ENCODE results near the gene BGN.

BGN gene

DNA sequence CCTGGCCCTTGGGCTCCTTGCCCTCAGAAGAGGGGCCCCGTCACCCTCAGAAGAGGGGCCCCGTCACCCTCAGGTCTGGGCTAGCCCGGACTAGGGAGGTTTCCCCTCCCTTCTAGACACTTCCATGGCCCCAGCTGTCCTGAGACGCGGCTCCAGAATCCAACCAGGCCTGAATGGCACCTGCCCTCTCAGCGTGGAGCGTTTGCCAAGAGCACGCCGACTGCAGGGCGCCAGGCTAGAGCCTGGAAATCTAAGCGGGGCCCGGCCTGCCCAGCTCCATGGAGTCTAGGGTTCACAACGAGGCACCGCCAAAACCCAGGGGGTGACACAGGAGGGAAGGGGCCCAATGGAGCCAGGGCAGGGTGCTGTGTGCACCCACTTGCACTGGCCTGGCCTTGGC, 14.8 kb downstream of the BGN start:
- no peak for DNase-seq

DNA sequence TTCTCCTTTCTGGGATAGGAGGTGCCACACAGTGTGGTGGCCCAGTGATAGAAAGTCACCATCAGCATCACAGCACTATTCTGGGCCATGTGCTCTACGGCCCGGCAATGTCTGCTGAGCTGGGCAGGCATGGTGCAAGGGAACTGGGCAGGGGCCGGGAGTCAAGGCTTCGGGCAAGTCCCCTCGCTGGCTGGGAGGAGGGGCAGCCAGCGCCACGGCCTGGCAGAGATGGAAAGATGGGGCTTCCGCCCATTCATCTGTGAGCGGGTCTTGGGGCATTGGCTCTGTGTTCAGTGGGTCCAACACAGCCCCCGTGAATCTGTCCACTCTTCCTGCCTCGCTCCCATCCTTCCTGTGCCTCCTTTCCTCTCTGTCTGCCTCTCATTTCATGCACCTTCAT, 15.6 kb downstream of the BGN start:
- DNase-seq, result no peak

DNA sequence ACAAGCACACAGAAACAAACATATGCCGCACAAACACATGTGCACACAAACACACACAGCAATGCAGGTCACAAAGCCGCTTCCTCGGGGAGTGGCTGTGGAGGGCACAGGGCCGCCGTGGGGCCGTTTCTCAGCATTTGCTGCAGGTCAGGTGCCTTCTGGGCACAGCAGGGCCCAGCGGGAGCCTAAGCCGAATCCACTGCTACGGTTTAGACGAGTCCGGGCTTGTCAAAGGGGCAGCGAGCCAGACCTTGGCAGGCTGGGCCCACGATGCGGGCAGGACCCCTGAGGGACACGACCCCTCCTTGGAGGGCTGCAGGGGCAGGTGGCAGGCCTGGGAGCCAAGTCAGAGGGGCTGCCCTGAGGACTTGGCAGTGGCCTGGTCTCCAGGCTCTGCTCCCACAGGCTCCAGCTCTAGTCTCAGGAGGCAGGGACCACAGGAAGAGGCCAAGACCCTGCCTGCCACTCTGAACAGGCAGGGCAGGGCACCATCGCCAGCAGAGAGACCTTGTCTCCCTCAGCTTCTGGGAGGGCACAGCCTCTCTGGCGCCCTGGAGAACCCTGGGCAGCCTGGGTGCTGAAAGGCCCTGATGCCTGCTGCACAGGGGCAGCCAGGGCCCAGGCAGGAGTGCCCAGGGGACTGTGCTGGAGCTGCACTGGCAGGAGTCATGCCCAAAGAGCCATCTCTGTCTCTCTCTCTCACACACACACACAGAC, 17.2 kb downstream of the BGN start:
- DNase-seq, result no peak

DNA sequence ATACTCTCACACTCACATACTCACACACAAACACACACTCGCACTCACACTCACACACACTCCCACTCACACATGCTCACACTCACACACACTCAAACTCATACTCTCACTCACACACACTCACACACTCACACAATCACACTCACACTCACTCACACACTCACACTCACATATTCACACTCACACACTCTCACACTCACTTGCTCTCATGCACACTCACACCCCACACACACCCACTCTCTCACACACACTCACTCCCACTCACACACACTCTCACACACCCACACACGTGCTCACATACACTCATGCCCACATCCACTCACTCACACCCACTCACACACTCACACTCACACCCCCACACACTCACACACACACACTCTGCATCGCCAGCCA, 17.7 kb downstream of the BGN start:
- no peak for DNase-seq

DNA sequence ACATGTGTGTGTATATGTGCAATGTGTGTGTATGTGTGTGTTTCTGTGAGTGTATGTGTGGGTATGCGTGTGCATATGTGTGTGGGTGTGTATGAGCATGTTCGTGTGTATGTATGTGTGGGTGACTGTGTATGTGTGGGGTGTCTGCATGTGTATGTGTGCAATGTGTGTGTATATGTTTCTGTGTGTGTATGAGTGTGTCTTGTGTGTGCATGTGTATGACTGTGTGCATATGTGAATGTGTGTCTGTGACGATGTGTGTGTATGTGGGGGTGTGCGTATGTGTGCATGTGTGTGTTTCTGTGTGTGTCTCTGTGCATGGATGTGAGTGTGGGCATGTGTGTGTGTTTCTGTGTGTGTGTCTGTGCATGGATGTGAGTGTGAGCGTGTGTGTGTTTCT, 18.5 kb downstream of the BGN start:
- DNase-seq, result no peak

DNA sequence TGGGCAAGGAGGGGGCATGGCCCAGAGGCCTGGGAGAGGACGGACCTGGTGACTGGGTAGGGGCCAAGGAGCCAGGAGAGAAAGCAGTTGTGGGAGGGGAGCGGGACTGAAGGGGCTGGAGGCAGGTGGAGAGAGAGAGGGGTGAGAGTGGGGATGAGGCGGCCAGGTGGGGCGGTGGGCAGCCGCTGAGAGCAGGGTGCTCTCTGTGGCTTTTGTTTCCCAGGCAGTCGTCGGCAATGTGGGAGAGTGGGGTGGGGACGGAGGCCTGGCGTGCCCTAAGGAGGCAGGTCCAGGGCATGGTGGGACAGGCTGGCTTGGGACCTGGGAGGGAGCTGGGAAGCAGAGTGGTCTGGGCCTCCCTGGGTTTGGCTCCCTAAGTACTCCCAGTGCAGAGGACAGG, 19.5 kb downstream of the BGN start:
- DNase-seq, result no peak

DNA sequence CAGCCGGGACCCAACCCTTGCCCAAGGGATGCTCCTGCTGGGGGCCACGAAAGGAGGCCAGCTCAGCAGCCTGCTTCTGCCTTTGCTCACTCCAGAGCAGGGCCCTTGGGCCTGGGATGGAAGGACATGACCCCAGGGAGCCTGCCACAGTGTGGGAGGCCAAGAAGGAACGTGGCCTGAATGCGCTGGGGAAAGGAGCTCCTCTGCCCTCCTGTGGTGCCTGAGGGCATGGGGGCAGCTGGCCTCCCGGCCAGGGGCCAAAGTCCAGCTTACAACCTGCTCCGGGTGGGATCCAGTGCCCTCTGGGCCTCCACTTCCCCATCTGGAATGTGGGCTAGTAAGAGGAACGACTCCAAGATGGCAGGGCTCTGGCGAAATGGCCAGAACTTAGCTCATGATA, 20.7 kb downstream of the BGN start:
- no peak for DNase-seq

DNA sequence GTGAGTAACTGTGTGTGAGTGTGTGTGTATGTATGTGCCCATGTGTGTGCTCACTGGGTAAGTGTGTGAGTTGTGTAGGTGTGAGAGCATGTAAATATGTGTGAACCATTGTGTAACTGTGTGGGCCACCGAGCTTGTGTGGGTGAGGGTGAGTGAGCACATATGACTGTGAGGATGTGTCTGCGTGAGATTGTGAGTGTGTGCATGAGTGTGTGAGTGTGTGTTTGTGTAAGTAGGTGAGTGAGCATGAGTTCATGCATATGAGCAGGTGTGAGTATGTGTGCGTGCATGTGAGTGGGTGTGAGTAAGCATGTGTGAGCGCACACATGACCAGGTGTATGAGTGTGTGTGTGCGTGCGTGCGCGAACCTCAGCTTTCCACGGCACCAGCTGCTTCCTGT, 21.3 kb downstream of the BGN start:
- no peak for DNase-seq

DNA sequence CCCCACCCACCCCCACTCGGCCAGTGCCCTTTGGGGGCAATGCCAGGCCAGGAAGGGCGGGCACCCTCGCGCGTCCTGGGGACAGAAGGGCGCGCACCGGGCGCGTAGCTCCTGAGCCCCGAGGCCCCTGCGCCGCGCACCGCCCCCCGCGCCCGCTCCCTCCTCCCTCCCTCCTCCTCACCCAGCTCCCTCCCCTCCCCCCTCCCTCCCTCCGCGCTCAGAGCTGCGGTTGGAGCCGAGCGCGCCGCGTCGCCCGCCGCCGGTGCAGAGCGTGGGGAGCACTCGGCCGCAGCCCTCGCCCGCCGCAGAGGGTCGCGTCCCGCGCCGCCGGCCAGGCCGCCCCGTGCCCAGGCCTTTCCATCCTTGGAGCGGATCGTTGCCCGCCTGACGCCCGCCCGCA, 22.6 kb downstream of the BGN start, which contains the start of gene ATP2B3:
Gene ATP2B3, plus strand, starts transcription at position 220 of the 400 bp plus-strand sequence. CDS start 18,606 bp downstream, outside the sequence.
- DNase-seq, result no peak

DNA sequence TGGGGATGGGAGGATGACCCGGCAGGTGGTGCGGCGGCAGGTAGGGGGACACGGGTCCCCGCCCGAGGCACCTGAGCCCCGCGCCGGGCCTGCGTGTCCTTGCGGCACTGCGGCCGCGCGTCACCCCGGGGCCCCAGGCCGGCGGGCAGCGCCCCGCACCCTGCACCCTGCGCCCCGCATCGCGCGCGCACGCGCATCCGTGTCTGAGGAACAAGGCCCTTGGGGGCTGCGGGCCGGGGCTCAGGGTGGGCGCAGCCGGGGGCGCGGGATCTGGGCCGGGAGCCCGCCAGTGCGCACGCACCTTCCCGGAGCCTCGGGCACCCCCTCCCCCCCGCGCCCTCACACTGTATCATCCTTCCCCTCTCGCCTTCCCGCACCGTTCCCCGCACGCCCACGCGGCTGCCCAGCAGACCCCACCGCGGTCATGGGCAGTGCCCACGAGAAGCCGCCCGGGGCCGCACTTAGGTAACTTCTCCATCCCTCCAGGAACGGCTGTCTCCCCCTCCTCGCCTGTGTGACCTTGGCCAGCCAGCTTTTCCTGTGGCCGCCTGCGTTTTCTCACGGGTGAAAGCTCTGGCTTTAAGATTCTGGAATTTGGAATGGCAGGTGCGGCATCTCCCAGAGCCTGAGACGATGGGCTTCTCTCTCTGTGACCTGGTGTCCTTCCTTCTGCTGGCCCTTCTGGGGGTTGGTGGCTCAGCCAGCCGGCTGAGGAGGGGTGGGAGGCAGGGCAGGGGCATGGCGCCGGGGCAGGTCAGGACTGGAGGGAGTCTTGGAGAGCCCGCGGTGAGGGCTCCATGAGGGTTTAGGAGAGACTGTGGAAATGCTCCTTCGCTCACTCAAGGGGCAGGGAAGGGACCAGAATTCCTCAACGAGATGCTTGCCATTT, 23.4 kb downstream of the BGN start:
- no peak for DNase-seq

DNA sequence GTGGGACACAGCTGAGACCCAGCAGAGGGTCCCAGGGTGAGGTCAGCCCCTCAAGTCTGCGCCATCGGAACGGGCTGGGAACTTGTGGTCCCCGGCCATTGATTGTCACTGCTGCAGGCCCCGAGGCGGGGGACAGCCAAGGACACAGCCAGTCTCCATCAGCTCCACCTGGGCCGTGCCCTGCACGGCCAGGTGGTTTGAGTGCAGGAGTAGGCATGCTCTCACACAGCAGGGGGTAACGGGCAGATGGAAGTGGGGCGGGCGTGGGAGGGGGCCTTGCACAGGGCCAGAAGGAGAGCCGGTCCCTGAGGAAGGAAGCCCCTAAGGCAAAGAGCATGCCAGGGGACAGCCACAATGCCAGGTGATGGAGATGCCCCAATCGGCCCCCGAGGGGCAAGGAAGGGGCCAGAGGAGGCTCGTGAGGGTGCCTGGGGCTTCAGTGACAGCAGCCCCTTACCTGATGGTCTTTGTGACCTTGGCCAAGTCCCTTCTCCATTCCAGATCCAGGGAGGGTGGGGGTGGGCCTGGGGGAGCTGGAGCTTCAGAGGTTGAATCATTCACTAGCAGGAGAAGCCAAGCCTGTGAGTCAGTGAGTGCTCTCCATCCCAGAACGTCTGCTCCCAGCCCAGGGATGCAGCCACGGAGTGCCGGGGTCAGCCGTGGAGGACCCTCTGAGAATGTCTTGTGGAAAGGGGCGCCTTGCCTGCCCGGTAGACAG, 24.9 kb downstream of the BGN start:
- no peak for DNase-seq

DNA sequence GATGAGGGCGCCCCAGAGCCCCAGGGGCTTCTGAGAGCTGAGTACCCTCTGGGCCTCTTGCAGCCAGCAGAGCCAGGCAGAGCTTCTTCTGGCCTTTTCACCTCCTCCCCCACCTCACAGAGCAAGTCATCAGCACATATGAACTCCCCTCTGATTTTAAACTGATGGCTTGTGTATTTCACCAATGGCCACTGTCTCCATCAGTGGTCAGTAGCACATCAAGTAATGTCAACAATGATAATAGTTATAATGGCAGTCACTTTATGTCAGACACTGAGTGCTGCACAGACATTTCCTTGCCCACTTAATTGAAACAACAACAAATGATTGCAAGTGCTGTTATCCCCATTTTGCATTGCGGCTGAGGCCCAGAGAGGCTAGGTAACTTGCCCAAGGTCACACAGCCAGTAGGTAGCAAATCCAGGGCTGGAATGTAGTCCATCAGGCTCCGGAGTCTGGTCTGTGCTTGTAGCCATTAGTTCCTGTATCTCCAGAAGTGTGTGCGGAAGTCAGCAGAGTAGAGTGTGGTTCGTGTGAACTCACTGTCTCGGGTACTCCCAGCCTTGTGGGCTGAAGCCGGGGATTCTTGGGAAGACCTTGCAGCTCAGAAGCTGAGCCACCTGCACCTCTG, 25.6 kb downstream of the BGN start:
- DNase-seq, result no peak

DNA sequence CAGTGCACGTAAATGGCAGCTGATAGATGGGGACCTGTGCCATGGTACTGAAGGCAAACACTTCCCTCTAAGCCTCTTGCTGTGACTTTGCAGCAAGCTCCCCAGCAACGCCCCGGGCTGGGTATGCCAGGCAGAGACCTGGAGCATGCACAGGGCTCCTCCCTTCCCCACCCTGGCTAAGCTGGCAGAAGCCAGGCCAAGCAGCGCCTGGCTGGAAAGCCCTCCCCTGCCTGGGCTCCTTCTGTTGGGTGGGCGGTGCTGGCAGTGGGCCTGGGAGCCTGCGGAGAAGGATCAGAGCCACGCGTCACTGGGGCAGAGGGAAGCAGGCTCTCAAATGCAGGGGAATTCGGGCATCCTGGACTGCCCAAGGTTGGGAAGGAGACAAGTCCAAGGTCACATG, 26.3 kb downstream of the BGN start:
- DNase-seq, result no peak

DNA sequence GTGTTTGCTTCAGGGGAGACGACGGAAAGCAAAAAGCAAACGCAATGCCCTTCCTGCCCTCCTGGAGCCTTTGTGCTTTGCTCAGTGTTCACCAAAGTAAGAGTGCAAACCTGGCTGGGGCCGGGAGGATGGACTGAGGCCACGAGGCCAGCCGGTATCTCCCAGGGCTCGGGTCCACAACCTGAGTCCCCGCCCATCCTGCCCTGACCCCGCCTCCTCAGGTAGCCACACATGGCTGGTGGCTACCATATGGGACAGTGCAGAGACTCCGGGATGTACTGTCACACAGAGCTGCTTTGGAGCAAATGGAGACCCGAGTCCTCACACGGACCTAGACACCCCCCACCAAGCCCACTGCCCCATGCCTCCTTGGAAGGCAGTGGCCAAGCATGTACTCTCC, 27.5 kb downstream of the BGN start:
- no peak for DNase-seq

DNA sequence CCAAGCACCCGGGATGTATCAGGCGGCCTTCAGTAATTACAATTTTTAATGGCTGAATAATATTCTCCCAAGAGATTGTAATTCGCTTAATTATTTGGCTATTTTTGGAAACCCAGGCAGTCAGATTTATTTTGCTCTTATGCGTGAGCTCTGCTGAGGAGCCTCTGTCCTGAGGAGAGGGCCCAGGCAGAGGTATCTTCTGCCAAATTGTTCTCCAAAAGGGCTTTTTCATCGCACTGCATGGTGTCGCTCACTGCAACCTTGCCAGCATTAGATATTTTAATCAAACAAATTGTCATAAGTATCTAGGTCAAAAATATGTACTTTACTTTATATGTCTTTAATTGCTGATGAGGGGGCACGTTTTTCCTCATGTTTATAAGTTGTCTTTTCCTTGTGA, 28.5 kb downstream of the BGN start:
- DNase-seq, result no peak

DNA sequence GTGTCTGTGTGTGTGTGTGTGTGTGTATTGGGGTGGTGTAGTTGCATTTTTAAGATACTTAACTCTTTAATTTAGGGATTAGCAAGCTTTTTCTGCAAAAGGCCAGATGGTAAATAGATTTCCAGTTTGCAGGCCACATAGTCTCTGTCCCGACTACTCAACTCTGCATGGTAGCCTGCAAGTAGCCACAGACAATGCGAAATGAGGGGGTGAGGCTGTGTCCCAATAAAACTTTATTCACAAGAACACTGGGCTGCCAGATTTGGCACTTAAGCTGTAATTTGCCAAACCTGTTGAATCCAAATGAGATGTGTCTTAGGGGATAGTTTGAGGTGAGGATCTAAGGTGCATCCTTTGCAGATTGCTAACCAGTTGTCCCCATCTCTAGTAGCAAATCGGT, 29.5 kb downstream of the BGN start:
- DNase-seq, result no peak

DNA sequence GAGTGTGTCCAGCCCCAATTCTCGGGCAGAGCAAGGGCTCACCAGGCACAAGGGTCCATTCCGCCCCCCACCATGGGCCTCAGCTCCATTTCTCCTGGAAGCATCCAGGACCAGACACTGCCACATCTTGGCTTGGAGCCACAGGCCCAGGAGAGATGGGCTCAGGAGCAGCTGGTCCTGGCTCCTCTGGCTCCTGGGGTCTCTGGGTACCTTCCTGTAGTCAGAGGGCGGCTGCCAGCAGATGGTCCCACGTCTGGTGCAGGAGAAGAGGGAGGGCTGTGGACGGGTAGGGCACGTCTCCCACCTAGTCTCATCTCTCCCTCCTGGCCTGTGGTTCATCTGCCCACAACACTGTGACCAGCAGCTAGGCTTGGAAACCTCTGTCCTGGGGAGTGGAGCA, 30.7 kb downstream of the BGN start:
- DNase-seq, result no peak

DNA sequence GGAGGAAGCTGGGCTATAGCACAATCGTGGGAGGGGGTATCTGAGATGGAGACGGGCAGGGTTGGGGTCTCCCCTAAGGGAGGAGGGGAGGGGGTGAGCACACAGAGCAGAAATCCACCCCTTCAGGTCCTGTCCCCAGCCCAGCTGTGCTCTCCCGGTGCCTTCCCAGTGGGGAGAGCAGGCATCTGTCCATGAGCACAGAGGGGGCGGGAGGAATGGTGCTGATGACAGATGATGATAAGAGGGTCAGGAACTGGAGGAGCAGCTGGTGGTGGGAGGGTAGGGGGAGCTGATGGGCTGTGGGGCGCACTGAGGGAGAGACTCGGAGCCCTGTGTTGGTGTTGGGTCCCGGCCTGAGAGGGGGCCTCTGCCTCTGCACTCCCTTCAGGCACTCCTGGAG, 31.3 kb downstream of the BGN start:
- no peak for DNase-seq

DNA sequence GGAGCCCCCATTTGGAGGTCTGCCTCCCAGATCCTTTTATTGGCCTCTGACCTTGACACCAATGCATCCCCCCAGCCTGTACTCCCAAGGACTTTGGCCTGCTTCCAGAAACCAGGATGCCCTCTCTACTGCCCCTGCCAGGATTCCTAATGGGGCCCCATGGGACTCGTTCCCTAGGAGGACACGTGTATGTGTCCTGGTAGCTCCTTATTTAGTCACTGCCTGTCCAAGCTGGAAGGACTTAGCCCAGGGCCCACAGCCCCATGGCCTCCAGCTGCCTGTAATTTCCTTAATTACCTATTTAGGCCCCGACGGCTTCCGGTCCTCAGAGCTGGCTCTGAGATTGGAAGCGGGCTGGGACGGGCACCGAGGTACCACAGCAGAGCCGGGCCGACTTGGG, 32.0 kb downstream of the BGN start:
- no peak for DNase-seq

DNA sequence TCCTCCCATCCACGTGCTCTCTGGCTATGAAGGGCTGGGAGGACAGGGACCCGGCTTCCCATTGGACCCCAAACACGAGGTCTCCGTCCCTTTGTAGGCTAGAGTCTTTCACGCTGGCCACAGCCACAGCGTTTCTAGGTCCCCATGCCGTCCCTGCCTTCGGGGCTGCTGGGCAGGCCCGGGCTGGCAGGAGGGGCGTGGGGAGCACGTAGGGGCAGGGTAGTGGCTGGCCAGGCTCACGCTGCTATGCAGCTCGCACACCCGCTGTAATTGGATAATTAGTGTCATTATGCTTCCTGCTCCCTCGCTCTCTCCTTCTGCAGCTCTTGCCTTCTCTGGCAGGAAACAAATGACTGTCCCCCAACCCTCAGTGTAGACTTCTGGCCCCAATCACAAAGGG, 32.4 kb downstream of the BGN start:
- no peak for DNase-seq

DNA sequence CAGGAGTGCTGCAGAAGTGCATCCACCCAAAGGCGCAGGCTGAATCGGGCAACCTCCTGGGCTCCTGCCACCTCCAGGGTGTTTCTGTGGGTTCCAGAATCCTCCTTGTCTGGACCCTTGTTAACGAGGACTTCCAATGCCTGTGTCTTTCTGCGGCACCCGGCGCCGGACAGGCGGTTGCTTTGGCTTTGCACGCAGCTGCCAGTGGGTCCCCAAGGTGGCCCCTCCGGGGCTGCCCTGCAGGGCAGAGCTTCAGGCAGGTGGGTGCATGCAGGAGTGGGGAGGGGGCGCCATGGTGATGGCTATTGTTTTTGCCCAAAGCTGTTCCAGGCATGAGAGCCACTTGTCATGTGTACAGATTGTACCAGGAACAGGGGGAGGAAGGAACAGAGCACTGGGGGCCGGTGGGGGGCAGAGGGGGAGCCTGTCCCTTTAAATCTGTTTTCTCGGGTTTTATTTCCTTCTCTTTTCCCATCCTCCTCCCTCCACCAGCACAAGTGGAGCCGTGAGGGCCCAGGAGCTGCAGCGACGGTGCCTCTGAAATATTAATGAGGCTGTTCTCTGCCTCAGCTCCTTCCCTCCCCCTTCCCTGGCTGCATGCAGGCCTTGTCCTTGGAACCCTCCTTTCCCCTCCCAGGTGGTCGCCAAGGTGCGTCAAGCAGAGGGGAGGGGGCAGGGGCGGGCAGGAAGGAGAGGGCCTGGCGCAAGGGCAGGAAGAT, 35.8 kb downstream of the BGN start:
- DNase-seq, result no peak

DNA sequence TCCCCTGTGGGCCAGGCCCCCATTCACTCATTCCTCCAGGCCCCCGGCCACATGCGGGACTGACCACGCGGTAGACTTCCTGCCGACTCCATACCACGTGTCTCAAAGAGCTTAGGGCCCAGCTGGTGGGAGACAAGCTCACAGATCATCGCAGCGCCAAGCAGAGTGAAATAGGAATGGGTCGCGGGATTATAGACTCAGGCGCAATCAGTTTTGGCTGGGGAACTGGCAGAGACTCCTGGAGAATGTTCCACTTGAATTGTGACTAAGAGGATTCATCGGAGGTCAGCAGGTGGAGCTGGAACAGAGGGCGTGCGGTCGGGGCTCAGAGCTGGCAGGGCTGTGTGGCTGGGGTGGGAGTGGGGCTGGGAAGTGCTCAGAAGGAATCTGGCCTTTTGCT, 38.3 kb downstream of the BGN start:
- DNase-seq, result no peak

DNA sequence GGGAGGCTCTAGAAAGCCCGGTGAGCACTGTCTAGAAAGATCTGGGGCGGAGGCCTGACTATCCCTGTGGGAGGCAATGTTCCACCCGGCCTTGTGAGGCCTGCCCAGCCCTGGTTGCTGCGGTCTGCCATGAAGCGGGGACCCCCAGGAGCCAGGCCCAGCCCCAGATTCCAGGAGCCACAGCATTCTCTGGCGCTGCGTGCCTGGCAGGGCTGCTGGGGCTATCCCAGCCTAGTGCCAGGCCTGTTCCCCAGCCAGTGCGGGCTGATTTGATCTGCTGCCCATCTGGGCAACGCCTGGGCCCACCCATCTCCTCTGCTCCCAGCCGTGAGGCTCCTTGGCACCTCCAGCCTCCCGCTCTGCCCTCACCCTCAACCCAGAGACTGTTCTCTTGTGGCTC, 42.3 kb downstream of the BGN start:
- no peak for DNase-seq

Data from T1000 (cell line).